Endometrial microvascular endothelial cells (primary cell): ENCODE results near the gene TRIM7. TPM values are rescaled to one million over a fixed set of nuclear protein-coding genes. Genes with fewer than 3 reads are reported as not detected.
"Not testable (repeated sequence)": the region's sequence is repeated elsewhere in the genome, so short reads cannot be mapped to it uniquely, and the experiment has no call there.

Source experiments
- in situ Hi-C: cut with HindIII; loops from 2 replicates; pipeline ENCODE4 v1.10.0; 2017; ENCODE audit warnings: low sequenced_read_pairs, low pct_unique_long_range_greater_than_20kb; ENCODE audit errors: inconsistent ontology term
- total RNA-seq: library from RNA; depleted of rRNA; stranded (reverse); fragments of >200 nt; gene quantifications from one replicate; pipeline ENCODE4 v1.2.3, GENCODE V29; 2015; ENCODE audit errors: inconsistent ontology term

Gene TRIM7
- total RNA-seq, 1 donor from 2014 or later: 5.3 TPM

DNA sequence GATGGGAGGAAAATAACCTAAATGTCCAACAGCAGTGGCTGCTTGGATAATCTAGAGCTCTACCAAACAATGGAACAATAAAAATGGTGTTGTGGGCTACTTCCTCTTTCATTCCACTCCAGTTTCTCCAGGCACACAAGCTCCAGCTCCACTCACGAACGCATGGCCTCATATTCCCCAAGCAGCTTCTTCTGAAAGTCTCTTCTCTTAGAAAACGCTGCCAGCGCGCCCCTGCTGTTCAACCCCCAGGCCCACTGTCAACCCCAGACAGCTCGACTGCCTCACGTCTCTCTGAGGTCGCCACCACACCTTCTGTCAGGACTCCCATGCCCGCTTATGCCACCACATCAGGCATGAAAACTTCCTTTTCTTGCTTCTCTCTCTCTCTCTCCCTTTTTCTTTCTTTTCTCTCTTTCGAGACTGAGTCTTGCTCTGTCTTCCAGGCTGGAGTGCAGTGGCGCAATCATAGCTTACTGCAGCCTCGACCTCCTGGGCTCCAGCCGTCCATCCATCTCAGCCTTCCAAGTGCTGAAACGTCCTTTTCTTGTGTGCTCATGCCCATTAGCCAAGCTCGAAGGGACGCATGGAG lies 41.4 kb downstream of the TRIM7 start:
- in situ Hi-C loops: no loop called here

GRCh38 chr5:181161534-181162175 lies 43.3 kb downstream of the TRIM7 start:
- in situ Hi-C loops: no loop called here

DNA sequence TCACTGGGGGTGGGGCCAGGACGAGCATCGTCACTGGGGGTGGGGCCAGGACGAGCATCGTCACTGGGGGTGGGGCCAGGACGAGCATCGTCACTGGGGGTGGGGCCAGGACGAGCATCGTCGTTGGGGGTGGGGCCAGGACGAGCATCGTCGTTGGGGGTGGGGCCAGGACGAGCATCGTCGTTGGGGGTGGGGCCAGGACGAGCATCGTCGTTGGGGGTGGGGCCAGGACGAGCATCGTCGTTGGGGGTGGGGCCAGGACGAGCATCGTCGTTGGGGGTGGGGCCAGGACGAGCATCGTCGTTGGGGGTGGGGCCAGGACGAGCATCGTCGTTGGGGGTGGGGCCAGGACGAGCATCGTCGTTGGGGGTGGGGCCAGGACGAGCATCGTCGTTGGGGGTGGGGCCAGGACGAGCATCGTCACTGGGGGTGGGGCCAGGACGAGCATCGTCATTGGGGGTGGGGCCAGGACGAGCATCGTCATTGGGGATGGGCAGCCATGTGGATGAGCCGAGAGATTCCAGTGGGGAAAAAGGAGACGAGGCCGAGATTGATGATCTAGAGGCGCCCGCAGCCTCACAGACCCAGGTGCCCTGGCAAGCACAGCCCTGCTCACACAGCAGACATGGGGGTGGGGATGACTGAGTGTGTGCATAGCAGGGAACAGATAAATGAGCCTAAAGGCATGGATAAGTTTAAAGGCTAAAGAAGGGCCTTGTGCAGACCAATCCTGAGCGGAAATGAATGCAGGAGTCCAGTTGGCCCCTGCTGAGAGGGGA lies 44.1 kb downstream of the TRIM7 start:
- in situ Hi-C loops: not testable (repeated sequence)

DNA sequence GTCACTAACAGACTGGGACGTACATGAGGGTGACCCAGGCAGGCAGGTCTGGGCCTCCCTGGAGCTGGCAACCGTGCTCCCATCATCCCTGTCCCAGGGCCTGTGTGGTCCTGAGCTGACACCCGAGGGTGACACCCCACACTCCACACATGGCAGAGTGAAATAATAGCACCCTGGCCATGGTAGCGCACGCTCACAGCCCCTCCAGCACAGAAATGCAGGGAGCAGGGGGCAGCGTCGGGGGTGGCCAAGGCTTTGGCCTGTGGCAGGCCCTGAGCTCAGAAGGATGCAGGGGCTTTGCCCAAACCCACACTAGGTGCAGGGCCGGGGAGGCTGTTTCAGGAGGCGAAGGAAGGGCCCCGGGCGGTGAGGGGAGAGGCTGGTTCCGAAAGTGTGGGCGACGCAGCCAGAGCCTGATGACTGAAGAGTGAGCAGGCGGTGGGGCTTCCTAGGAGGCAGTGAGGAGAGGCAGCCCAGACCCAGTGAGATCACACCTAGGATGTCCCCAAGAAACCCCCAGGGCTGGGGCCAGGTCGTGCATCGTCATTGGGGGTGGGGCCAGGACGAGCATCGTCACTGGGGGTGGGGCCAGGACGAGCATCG lies 44.7 kb downstream of the TRIM7 start:
- in situ Hi-C loops: no loop called here

DNA sequence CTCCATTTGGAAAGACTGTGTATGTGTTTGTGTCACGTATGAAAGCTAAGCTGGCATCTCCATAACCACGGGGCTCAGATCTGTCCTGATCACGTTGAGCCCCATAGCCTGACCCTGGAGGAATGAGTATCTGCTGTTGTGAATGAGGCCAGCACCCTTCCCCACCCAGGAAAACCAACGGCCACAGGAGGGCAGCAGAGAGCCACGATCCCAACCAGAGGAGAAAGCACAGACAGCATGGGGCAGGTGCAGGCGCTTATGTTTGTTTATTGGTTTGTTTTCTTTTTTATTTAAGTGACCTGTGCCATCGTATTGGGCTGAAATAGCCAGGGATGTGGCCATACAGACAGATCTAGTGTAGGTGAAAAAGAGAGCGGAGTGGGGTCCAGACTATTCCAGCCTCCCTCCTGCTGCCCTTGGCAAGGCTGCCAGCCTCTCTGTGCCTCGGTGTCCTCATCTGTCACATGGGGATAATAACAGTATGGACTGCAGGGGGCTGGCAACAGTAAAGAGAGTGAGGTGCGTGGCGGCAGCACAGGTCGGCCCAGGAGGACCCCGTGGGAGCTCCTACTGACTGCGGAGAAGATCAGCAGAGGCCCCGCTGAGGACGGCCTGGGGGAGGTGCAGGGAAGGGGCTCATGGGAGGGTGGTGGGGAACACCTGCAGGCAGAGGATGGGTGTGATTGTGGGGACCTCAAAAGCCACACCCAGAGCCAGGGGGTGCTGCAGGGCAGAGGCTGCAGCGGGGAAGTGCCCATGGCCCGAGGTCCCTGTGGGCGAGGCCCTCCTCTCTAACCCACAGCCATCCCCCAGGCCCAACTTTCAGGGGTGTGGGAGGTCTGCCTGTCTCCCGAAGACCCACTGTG lies 45.5 kb downstream of the TRIM7 start:
- in situ Hi-C loops: no loop called here

DNA sequence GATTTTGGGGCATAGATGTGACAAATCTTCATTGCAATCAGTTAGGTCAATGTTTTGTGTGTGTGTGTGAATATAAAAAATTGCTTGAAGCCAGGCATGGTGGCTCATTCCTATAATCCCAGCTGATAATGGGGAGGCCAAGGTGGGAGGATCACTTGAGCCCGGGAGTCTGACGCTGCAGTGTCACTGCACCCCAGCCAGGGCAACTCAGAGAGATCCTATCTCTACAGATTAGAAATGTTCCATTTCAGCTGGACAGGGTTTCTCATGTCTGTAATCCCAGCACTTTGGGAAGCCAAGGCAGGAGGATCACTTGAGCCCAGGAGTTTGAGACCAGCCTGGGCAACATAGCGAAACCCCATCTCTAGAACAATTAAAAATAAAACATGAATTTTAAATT lies 46.1 kb downstream of the TRIM7 start:
- in situ Hi-C loops: no loop called here

GRCh38 chr5:181156758-181157157 lies 48.2 kb downstream of the TRIM7 start:
- in situ Hi-C loops: no loop called here

- in situ Hi-C loops: no loop called here
Observed at GRCh38 chr5:181153814-181154213, 51.2 kb downstream of the TRIM7 start.

DNA sequence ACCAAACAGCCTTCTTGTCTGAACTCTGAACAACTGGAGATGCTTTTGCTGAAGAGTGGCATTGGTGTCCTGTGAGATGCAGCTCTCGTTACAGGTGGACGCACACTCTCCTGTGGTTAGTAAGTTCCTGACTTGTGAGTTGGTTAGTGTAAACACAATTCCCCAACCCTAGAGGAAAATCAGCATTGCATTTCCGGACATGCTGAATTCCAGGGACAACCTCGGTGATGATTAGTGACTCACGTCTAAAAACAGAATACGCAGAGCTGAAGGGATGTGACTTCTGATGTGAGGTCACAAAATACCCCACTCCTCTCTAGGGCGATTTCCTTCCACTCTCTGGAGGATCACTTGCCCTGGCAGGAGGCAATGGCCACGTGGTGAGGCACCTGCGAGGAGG lies 52.6 kb downstream of the TRIM7 start:
- in situ Hi-C loops: no loop called here

GRCh38 chr5:181151146-181151545 lies 53.9 kb downstream of the TRIM7 start:
- in situ Hi-C loops: no loop called here

DNA sequence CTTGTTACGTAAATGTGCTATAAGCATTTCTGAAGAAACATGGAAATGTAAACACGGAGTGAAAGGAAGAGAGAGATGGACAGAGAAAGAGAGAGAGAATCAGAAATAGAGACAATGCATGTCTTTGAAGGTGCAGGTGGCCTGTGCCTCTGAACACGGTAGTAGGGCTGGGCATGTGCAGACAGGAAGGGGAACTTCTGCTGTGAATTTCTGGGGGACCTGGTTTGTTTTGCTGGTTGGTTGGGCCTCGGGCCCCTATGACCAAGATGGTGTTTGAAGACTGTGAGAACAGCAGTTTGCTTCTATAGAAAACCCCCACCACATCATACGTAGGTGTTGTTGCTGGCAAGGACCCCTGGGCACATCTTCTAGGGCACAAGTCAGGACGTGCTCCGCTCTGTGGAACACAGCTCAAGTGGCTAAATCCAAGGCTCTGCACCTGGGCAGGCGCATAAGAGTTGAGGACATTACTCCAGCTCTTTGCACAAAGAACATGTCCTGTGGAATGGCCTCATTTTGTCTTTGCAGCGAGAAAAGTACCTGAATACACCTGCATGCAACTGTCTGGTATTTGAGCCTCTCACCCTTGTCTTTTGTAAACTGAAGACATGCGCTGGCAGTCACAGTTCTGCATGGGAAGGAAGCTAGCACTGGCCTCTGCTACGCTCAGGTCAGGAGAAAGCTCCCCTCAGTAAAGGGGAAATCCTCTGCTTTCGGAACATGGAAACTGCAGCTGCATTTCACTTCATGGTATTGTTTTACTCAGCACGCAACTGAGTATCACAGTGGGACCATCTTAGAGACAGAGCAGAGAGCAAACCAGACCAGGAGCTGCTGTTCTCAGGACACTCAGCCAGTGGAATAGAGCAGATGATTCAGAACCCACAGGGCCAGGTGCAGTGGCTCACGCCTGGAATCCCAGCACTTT lies 54.9 kb downstream of the TRIM7 start:
- in situ Hi-C loops: no loop called here

- in situ Hi-C loops: no loop called here
Observed at GRCh38 chr5:181149355-181149754, 55.6 kb downstream of the TRIM7 start.

DNA sequence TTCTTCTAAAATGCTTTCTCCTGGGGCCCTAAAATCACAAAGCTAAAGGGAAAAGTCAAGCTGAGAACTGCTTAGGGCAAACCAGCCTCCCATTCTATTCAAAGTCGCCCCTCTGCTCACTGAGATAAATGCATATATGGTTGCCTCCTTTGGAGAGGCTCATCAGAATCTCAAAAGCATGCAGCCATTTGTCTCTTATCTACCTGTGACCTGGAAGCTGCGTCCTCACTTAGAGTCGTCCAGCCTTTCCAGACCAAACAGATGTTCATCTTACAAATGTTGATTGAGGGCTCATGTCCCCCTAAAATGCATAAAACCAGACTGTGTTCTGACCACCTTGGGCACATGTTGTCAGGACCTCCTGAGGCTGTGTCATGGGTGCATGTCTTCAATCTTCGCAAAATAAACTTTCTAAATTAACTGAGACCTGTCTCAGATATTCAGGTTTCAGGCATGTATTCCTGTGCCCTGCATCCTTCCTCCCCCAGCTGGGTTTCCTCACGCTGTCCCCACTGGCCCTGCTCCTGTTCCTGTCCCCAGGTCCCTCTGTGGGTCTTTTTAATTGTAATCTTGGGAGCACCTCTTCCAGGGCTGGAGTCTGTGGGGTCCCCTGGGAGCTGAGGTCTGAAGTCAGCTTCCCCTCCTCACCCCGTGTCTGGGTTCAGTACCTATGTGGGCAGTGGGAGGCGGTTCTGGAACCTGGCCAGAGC lies 57.9 kb downstream of the TRIM7 start, which contains the start of gene OR2V2:
Gene OR2V2, plus strand, starts transcription at position 660 of the 710 bp plus-strand sequence. CDS start 7,357 bp downstream, outside the sequence.
- in situ Hi-C loops: not testable (repeated sequence)

DNA sequence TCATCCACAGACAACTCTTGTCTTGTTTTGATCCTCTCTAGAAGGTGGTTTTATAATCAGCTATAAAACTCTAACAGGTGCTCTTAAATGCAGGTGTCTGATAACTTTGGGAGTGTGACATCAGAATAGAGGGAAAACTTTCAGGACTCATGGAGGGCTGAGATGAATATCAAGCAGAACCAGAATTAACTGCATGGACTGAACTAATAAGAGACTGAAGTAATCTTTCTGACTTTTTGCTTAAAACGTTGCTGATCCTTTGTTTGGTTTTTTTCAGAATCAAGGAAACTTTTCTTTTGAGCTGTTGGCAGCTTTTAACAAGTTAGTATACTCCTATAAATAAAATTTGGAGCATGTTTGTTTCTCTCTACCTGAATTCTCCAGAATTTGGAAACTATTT lies 59.9 kb downstream of the TRIM7 start:
- in situ Hi-C loops: no loop called here
